Loucy (cell line): Measurements from ENCODE around the gene TENT5A.

ENCODE experiments used
- H2AFZ ChIP-seq: fragments of 200-600 bp; sonication (generic); 2 replicates; pipeline ENCODE4 v1.6.0; 2016; ENCODE audit warnings: antibody characterized with exemption, mild to moderate bottlenecking, low read length, moderate library complexity
- H3F3A ChIP-seq: fragments of 200-600 bp; 2 replicates; pipeline ENCODE4 v1.6.0; 2016; ENCODE audit warnings: antibody characterized with exemption, low read depth, mild to moderate bottlenecking
- H3K27me3 ChIP-seq: fragments of 200-600 bp; sonication (generic); 2 replicates; pipeline ENCODE4 v1.6.1; 2014; ENCODE audit warnings: low read length, mild to moderate bottlenecking; ENCODE audit not compliant: insufficient read depth, poor library complexity, severe bottlenecking
- H3K36me3 ChIP-seq: fragments of 200-600 bp; sonication (generic); 2 replicates; pipeline ENCODE4 v1.6.1; 2016; ENCODE audit warnings: low read length; ENCODE audit not compliant: insufficient read depth
- H3K4me1 ChIP-seq: fragments of 200-600 bp; sonication (generic); 2 replicates; pipeline ENCODE4 v1.5.1; 2014; ENCODE audit warnings: low read length, mild to moderate bottlenecking; ENCODE audit not compliant: insufficient read depth, poor library complexity, severe bottlenecking
- H3K4me2 ChIP-seq: fragments of 200-600 bp; sonication (generic); 2 replicates; pipeline ENCODE4 v1.6.0; 2014; ENCODE audit warnings: antibody characterized with exemption, low read length, low read depth, mild to moderate bottlenecking; ENCODE audit not compliant: poor library complexity, severe bottlenecking
- H3K4me3 ChIP-seq: fragments of 200-600 bp; sonication (generic); 2 replicates; pipeline ENCODE4 v1.5.1; 2014; ENCODE audit warnings: low read length, mild to moderate bottlenecking, mixed read lengths; ENCODE audit not compliant: poor library complexity, severe bottlenecking
- H3K79me2 ChIP-seq: fragments of 200-600 bp; sonication (generic); 2 replicates; pipeline ENCODE4 v1.6.1; 2014; ENCODE audit warnings: low read length; ENCODE audit not compliant: insufficient read depth
- H3K9ac ChIP-seq: fragments of 200-600 bp; sonication (generic); 2 replicates; pipeline ENCODE4 v1.6.0; 2014; ENCODE audit warnings: mild to moderate bottlenecking, low read depth, low read length, moderate library complexity; ENCODE audit not compliant: poor library complexity, severe bottlenecking
- H3K9me2 ChIP-seq: fragments of 200-600 bp; sonication (generic); replicated peaks from 2 replicates; pipeline ENCODE4 v1.6.1; 2016; ENCODE audit warnings: low read depth, low read length, mixed read lengths
- H3K9me3 ChIP-seq: fragments of 200-600 bp; sonication (generic); 2 replicates; pipeline ENCODE4 v1.6.1; 2014; ENCODE audit warnings: mild to moderate bottlenecking, antibody characterized with exemption, low read length, low read depth; ENCODE audit not compliant: insufficient read depth
- H4K20me1 ChIP-seq: fragments of 200-600 bp; sonication (generic); 2 replicates; pipeline ENCODE4 v1.6.0; 2014; ENCODE audit warnings: antibody characterized with exemption, low read length, mild to moderate bottlenecking; ENCODE audit not compliant: insufficient read depth, poor library complexity, severe bottlenecking
- CTCF ChIP-seq: fragments of 200-600 bp; sonication (generic); conservative IDR thresholded peaks from 2 replicates; pipeline ENCODE4 v1.5.1; 2014; ENCODE audit warnings: mild to moderate bottlenecking, antibody characterized with exemption, low read length
- EZH2phosphoT487 ChIP-seq: fragments of 200-600 bp; IDR thresholded peaks from 2 replicates; pipeline ENCODE4 v1.6.1; 2018; ENCODE audit warnings: antibody characterized with exemption, mild to moderate bottlenecking, moderate library complexity, borderline replicate concordance

Gene TENT5A

GRCh38 chr6:81793821-81794475 lies 41.5 kb upstream of the TENT5A start:
- TF ChIP-seq CTCF (no peak), EZH2phosphoT487 (no peak)
- Histone ChIP-seq H3F3A (no peaks in the 10 kb centered on the region; the same call in 1 of the 2 replicates), H2AFZ (no peak overlapping the region), H3K27me3 (no peaks in the 10 kb centered on the region), H3K4me1 (peaks cover 35% of the 10 kb centered on the region), H4K20me1 (no peaks in the 10 kb centered on the region), H3K79me2 (no peaks in the 10 kb centered on the region), H3K4me2 (no peak overlapping the region), H3K9me3 (no peaks in the 10 kb centered on the region), H3K9ac (no peak overlapping the region), H3K9me2 (no peaks in the 10 kb centered on the region), H3K36me3 (no peaks in the 10 kb centered on the region), H3K4me3 (no peak overlapping the region)

GRCh38 chr6:81792826-81793225 lies 40.3 kb upstream of the TENT5A start:
- Histone ChIP-seq H3K9ac (no peak overlapping the region), H3K4me1 (peaks cover 38% of the 10 kb centered on the region), H3K9me2 (no peaks in the 10 kb centered on the region), H3F3A (no peaks in the 10 kb centered on the region; the same call in 1 of the 2 replicates), H3K9me3 (no peaks in the 10 kb centered on the region), H4K20me1 (no peaks in the 10 kb centered on the region), H3K79me2 (no peaks in the 10 kb centered on the region), H2AFZ (no peak overlapping the region), H3K27me3 (no peaks in the 10 kb centered on the region), H3K4me3 (no peak overlapping the region), H3K36me3 (no peaks in the 10 kb centered on the region), H3K4me2 (no peak overlapping the region)
- TF ChIP-seq EZH2phosphoT487 = no peak
- TF ChIP-seq CTCF = no peak

DNA sequence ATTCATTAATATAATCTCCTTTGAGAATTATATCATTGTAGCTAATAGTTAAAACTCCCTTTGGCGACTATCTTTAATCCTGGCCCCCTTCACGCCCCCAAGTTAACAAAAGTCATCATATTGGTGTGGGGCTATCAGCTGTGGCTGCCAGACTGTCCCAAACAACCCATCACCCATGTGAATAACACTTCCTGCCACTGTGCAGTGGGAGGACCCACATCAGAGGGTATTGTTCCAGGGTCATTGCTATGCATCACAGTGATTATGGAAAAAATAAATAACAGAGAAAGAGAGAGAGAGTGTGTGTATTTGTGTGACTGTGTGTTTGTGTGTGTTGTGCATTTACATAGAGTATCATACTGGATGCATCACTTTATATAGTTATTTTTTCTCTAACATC lies 39.3 kb upstream of the TENT5A start:
- no peaks in the 10 kb centered on the region for H3K9me3 ChIP-seq
- H3K4me3 ChIP-seq = no peak overlapping the region
- H3K79me2 ChIP-seq = no peaks in the 10 kb centered on the region
- TF ChIP-seq CTCF = no peak
- TF ChIP-seq EZH2phosphoT487 = no peak
- peaks cover 42% of the 10 kb centered on the region for H3K4me1 ChIP-seq
- no peaks in the 10 kb centered on the region for H3K9me2 ChIP-seq
- H3K9ac ChIP-seq = no peak overlapping the region
- H3F3A ChIP-seq = no peaks in the 10 kb centered on the region; the same call in 1 of the 2 replicates
- H4K20me1 ChIP-seq = no peaks in the 10 kb centered on the region
- H3K4me2 ChIP-seq = no peak overlapping the region
- no peaks in the 10 kb centered on the region for H3K27me3 ChIP-seq
- no peaks in the 10 kb centered on the region for H3K36me3 ChIP-seq
- no peak overlapping the region for H2AFZ ChIP-seq
